Activated naive CD8-positive, alpha-beta T cell treated with anti-CD3 and anti-CD28 coated beads, Interleukin-2, amount 50 U/mL, for 16 hours (primary cell): ENCODE data around the gene IL1RAPL1.

ENCODE experiments used
- DNase-seq: peaks from one replicate; pipeline ENCODE4 v3.0.0-alpha.2; 2020; ENCODE audit warnings: low read depth, low spot score

The IL1RAPL1 gene

GRCh38 chrX:29518100-29518499 lies 930.9 kb downstream of the IL1RAPL1 start:
- DNase-seq: no peak

GRCh38 chrX:29528281-29528680 lies 941.0 kb downstream of the IL1RAPL1 start:
- DNase-seq: no peak

GRCh38 chrX:29530501-29530900 lies 943.3 kb downstream of the IL1RAPL1 start:
- no peak for DNase-seq

- DNase-seq: no peak
These were observed 944.1 kb downstream of the IL1RAPL1 start for GRCh38 chrX:29531336-29531735.

GRCh38 chrX:29535212-29536162 lies 948.2 kb downstream of the IL1RAPL1 start:
- no peak for DNase-seq

- DNase-seq: no peak
These were observed 953.8 kb downstream of the IL1RAPL1 start for GRCh38 chrX:29541038-29541437.

GRCh38 chrX:29542152-29542551 lies 954.9 kb downstream of the IL1RAPL1 start:
- no peak for DNase-seq

GRCh38 chrX:29545878-29546277 lies 958.6 kb downstream of the IL1RAPL1 start:
- no peak for DNase-seq

GRCh38 chrX:29547877-29548276 lies 960.6 kb downstream of the IL1RAPL1 start:
- no peak for DNase-seq

- no peak for DNase-seq
These were observed 966.3 kb downstream of the IL1RAPL1 start for GRCh38 chrX:29553542-29553941.

GRCh38 chrX:29555465-29556091 lies 968.3 kb downstream of the IL1RAPL1 start:
- no peak for DNase-seq

- no peak for DNase-seq
These were observed 972.8 kb downstream of the IL1RAPL1 start for GRCh38 chrX:29560065-29560464.

GRCh38 chrX:29561417-29561816 lies 974.2 kb downstream of the IL1RAPL1 start:
- no peak for DNase-seq

GRCh38 chrX:29580560-29580959 lies 993.3 kb downstream of the IL1RAPL1 start:
- DNase-seq: no peak

GRCh38 chrX:29581223-29581622 lies 994.0 kb downstream of the IL1RAPL1 start:
- DNase-seq: no peak

GRCh38 chrX:29587107-29587506 lies 999.9 kb downstream of the IL1RAPL1 start:
- DNase-seq: no peak

- DNase-seq: no peak
These were observed 1003.7 kb downstream of the IL1RAPL1 start for GRCh38 chrX:29590921-29591320.

GRCh38 chrX:29604381-29604780 lies 1017.1 kb downstream of the IL1RAPL1 start:
- no peak for DNase-seq

- no peak for DNase-seq
These were observed 1030.0 kb downstream of the IL1RAPL1 start for GRCh38 chrX:29617276-29617675.

- no peak for DNase-seq
These were observed 1030.5 kb downstream of the IL1RAPL1 start for GRCh38 chrX:29617725-29618124.

- no peak for DNase-seq
These were observed 1040.6 kb downstream of the IL1RAPL1 start for GRCh38 chrX:29627833-29628232.

GRCh38 chrX:29634516-29634915 lies 1047.3 kb downstream of the IL1RAPL1 start:
- no peak for DNase-seq

- no peak for DNase-seq
These were observed 1049.1 kb downstream of the IL1RAPL1 start for GRCh38 chrX:29636331-29636730.
